Ovary (tissue), 9 donors: ENCODE measurements around the gene RAB4A. TPM values are rescaled to one million over a fixed set of nuclear protein-coding genes. Genes with fewer than 3 reads are reported as not detected.

Experiments used
- DNase-seq, 5 donors: peaks; one replicate each; pipeline ENCODE4 v3.0.0-alpha.2; 2019 to 2020
- H3K27ac ChIP-seq, 2 donors: fragments of 200-600 bp; one replicate each; pipeline versions ENCODE4 v1.5.1 to v1.8.0; 2019 to 2022
- H3K27me3 ChIP-seq: fragments of 200-600 bp; one replicate; pipeline ENCODE4 v1.8.0; 2022
- H3K36me3 ChIP-seq: fragments of 200-600 bp; sonication (generic); one replicate; pipeline ENCODE4 v1.5.1; 2019
- H3K4me1 ChIP-seq: one replicate; pipeline ENCODE4 v1.8.1; 2013; ENCODE audit warnings: mild to moderate bottlenecking, moderate library complexity; ENCODE audit not compliant: insufficient read depth
- H3K4me3 ChIP-seq: fragments of 200-600 bp; sonication (generic); one replicate; pipeline ENCODE4 v1.5.1; 2017
- H3K9me3 ChIP-seq, 2 donors: fragments of 200-600 bp in 1 of 2; sonication (generic) in 1 of 2; one replicate each; pipeline versions ENCODE4 v1.5.1 to v1.8.1; 2013 to 2019; ENCODE audit warnings: mild to moderate bottlenecking in 1 of 2, moderate library complexity in 1 of 2
- CTCF ChIP-seq, 3 donors: fragments of 450-650 bp in 2 of 3; fragments of 200-600 bp in 1 of 3; IDR thresholded peaks; one replicate each; pipeline versions ENCODE4 v1.5.1 to v1.8.0; 2016 to 2022; ENCODE audit warnings: antibody characterized with exemption in 3 of 3, mild to moderate bottlenecking in 1 of 3
- EP300 ChIP-seq: sonication (generic); formaldehyde crosslinking; IDR thresholded peaks from one replicate; pipeline ENCODE4 v1.6.1; 2017; ENCODE audit warnings: antibody characterized with exemption
- POLR2A ChIP-seq: fragments of 450-650 bp; IDR thresholded peaks from one replicate; pipeline ENCODE4 v1.6.1; 2017; ENCODE audit warnings: antibody characterized with exemption, mild to moderate bottlenecking, moderate library complexity
- WGBS, 3 donors: extraction: QIAGEN DNeasy Blood & Tissue Kit in 1 of 3; methylation state at CpG; one replicate each; pipeline versions ENCODE4 v1.1.5 to v1.1.7; 2013 to 2017; 5-methylcytosine and 5-hydroxymethylcytosine counted together
- intact Hi-C, 4 donors: fragments of 100-400 bp; cut with DNase I; formaldehyde crosslinking; loops; one replicate each; pipeline versions ENCODE4 v1.11.0 to v1.15.1; 2022 to 2023
- polyA plus RNA-seq, 2 donors: library from polyadenylated mRNA; stranded (reverse); fragments of 200-250 nt in 1 of 2; fragments of 350-450 nt in 1 of 2; fragmentation: Illumina TruSeq in 1 of 2; extraction: RNeasy Lipid Tissue Mini Kit (QIAGEN cat#74804) in 1 of 2; gene quantifications; one replicate each; pipeline ENCODE4 v1.2.3, GENCODE V29; 2013 to 2014
- total RNA-seq, 7 donors: library from RNA; depleted of rRNA in 2 of 7; stranded (reverse); fragments of >200 nt in 2 of 7; fragmentation: NEBNext Ultra II Directional in 3 of 7; extraction: Animal tissue kit (Norgen Biotek cat#: 25700) in 3 of 7; gene quantifications; one replicate each; pipeline versions ENCODE4 v1.1.0 to v1.2.4, GENCODE V29; 2016 to 2023
- donor health status: DM: no; HTN: no; CAD: no; lungs with moderate emphysema.
- donor health status: DM: no; HTN: no; CAD: no.
- donor health status: Bipolar disorder and iron deficiency.
- donor health status: DM: yes; HTN: yes; CAD: no.
- donor health status: DM: no; HTN: no; CAD: no.
- donor health status: DM: yes; HTN: yes; CAD: no.

RAB4A gene
- total and polyA plus RNA-seq, 9 donors = 19.5 to 69.2 (median 44.3) TPM

GRCh38 chr1:229300099-229300757 lies 29.3 kb downstream of the RAB4A start:
- Histone ChIP-seq H3K27ac (no peak overlapping the region), H3K36me3 (no peaks in the 10 kb centered on the region), H3K4me1 (peaks cover 2% of the 10 kb centered on the region), H3K9me3 (no peaks in the 10 kb centered on the region), H3K4me3 (no peak overlapping the region), H3K27me3 (no peaks in the 10 kb centered on the region)
- DNase-seq = no peak
- intact Hi-C loops = no loop called here
- WGBS, 3 donors = 85 to 92% (median 91%) methylated on average over 6 of the region's 6 CpGs
- TF ChIP-seq CTCF (IDR thresholded peaks at IDR 0.05) (no peak), EP300 (no peak), POLR2A (no peak)

GRCh38 chr1:229302740-229303139 lies 31.8 kb downstream of the RAB4A start:
- no peaks in the 10 kb centered on the region for H3K27me3 ChIP-seq
- H3K9me3 ChIP-seq = no peaks in the 10 kb centered on the region
- TF ChIP-seq EP300 (no peak), POLR2A (no peak), CTCF (IDR thresholded peaks at IDR 0.05) (no peak)
- H3K36me3 ChIP-seq = no peaks in the 10 kb centered on the region
- H3K4me1 ChIP-seq = peaks cover 2% of the 10 kb centered on the region
- intact Hi-C loops = no loop called here
- no peak for DNase-seq
- no peak overlapping the region for H3K4me3 ChIP-seq
- H3K27ac ChIP-seq = no peak overlapping the region
- 93 to 95% (median 95%) methylated on average over 8 of the region's 8 CpGs for WGBS, 3 donors

GRCh38 chr1:229303855-229304254 lies 32.9 kb downstream of the RAB4A start:
- no peak overlapping the region for H3K27ac ChIP-seq
- 93 to 95% (median 94%) methylated on average over 4 of the region's 4 CpGs for WGBS, 3 donors
- no peaks in the 10 kb centered on the region for H3K27me3 ChIP-seq
- no peak for DNase-seq
- no peaks in the 10 kb centered on the region for H3K9me3 ChIP-seq
- H3K4me3 ChIP-seq = no peak overlapping the region
- no peak for TF ChIP-seq EP300
- TF ChIP-seq POLR2A = no peak
- TF ChIP-seq CTCF (IDR thresholded peaks at IDR 0.05) = no peak
- intact Hi-C loops = no loop called here
- no peaks in the 10 kb centered on the region for H3K36me3 ChIP-seq
- H3K4me1 ChIP-seq = peaks cover 2% of the 10 kb centered on the region

GRCh38 chr1:229305392-229305791 lies 34.5 kb downstream of the RAB4A start:
- Histone ChIP-seq H3K9me3 (no peaks in the 10 kb centered on the region), H3K4me1 (peaks cover 2% of the 10 kb centered on the region), H3K27ac (no peak overlapping the region), H3K4me3 (no peak overlapping the region), H3K36me3 (no peaks in the 10 kb centered on the region), H3K27me3 (no peaks in the 10 kb centered on the region)
- no peak for TF ChIP-seq EP300
- no peak for TF ChIP-seq CTCF (IDR thresholded peaks at IDR 0.05)
- no peak for TF ChIP-seq POLR2A
- intact Hi-C loops = no loop called here
- WGBS, 3 donors = 69 to 73% (median 70%) methylated on average over 2 of the region's 2 CpGs
- no peak for DNase-seq
